NCI-H1417 (cell line): Measurements from ENCODE around the gene NEU1.

Experiments
- DNase-seq, 3 experiments: peaks; one replicate each; lab custom pipeline; 2025; lab: John Stamatoyannopoulos, UW

Gene NEU1

GRCh38 chr6:31896493-31896855, 33.9 kb upstream of the NEU1 start:
- DNase-seq, result no peak

GRCh38 chr6:31892821-31893220, 30.2 kb upstream of the NEU1 start:
- DNase-seq, result no peak

- DNase-seq, result no peak
Observed at GRCh38 chr6:31889331-31889972, 26.8 kb upstream of the NEU1 start.

GRCh38 chr6:31888276-31889258, 25.9 kb upstream of the NEU1 start:
- peak in 2 of 3 experiments; percentile 5 to 16 for DNase-seq

- DNase-seq, result no peak
Observed at GRCh38 chr6:31887173-31888007, 24.8 kb upstream of the NEU1 start.

- no peak for DNase-seq
Observed at GRCh38 chr6:31886541-31886991, 23.9 kb upstream of the NEU1 start.

- no peak for DNase-seq
Observed at GRCh38 chr6:31884528-31885035, 22.0 kb upstream of the NEU1 start.

- DNase-seq, result no peak
Observed at GRCh38 chr6:31883676-31884075, 21.1 kb upstream of the NEU1 start.

- peak in 1 of 3 experiments; percentile 12 for DNase-seq
Observed at GRCh38 chr6:31882344-31882743, 19.7 kb upstream of the NEU1 start.

- no peak for DNase-seq
Observed at GRCh38 chr6:31881136-31881859, 18.7 kb upstream of the NEU1 start.

GRCh38 chr6:31880616-31881015, 18.0 kb upstream of the NEU1 start:
- no peak for DNase-seq

GRCh38 chr6:31879901-31880300, 17.3 kb upstream of the NEU1 start:
- DNase-seq, result no peak

- DNase-seq, result no peak
Observed at GRCh38 chr6:31879143-31879542, 16.5 kb upstream of the NEU1 start.

GRCh38 chr6:31878726-31879125, 16.1 kb upstream of the NEU1 start, which contains the start of gene SLC44A4:
TSS of gene SLC44A4 (minus strand) at chr6:31878997. CDS start at chr6:31878980, 17 bp downstream.
- DNase-seq, result no peak

- no peak for DNase-seq
Observed at GRCh38 chr6:31878222-31878621, 15.6 kb upstream of the NEU1 start.

GRCh38 chr6:31877651-31878161, 15.1 kb upstream of the NEU1 start:
- DNase-seq, result no peak

- no peak for DNase-seq
Observed at GRCh38 chr6:31877125-31877650, 14.6 kb upstream of the NEU1 start.

GRCh38 chr6:31876357-31876756, 13.7 kb upstream of the NEU1 start:
- DNase-seq, result no peak

- DNase-seq, result no peak
Observed at GRCh38 chr6:31875877-31876276, 13.3 kb upstream of the NEU1 start.

GRCh38 chr6:31874836-31875572, 12.4 kb upstream of the NEU1 start:
- no peak for DNase-seq
